Neural progenitor cell (in vitro differentiated cells): ENCODE results near the gene ARID4B. TPM values are rescaled to one million over a fixed set of nuclear protein-coding genes. Genes with fewer than 3 reads are reported as not detected.

ENCODE experiments used
- DNase-seq: peaks from one replicate; pipeline ENCODE4 v3.0.0-alpha.2; 2016; ENCODE audit warnings: low spot score
- H2AFZ ChIP-seq: fragments of 200-600 bp; sonication (generic); replicated peaks from 2 replicates; pipeline ENCODE4 v1.6.1; 2016; ENCODE audit warnings: antibody characterized with exemption
- H3F3A ChIP-seq: fragments of 200-600 bp; sonication (generic); 2 replicates; pipeline ENCODE4 v1.6.1; 2016; ENCODE audit warnings: antibody characterized with exemption, low read depth
- H3K27ac ChIP-seq: fragments of 200-600 bp; sonication (generic); 2 replicates; pipeline ENCODE4 v1.5.1; 2016; ENCODE audit warnings: mild to moderate bottlenecking
- H3K27me3 ChIP-seq: fragments of 200-600 bp; sonication (generic); 2 replicates; pipeline ENCODE4 v1.6.1; 2016; ENCODE audit warnings: mild to moderate bottlenecking, moderate library complexity
- H3K36me3 ChIP-seq: fragments of 200-600 bp; sonication (generic); 2 replicates; pipeline ENCODE4 v1.5.1; 2016
- H3K4me1 ChIP-seq: fragments of 200-600 bp; sonication (generic); 2 replicates; pipeline ENCODE4 v1.6.1; 2016; ENCODE audit warnings: mixed run types
- H3K4me2 ChIP-seq: fragments of 200-600 bp; sonication (generic); 2 replicates; pipeline ENCODE4 v1.6.1; 2016
- H3K4me3 ChIP-seq: fragments of 200-600 bp; sonication (generic); 2 replicates; pipeline ENCODE4 v1.5.1; 2016
- H3K79me2 ChIP-seq: fragments of 200-600 bp; sonication (generic); 2 replicates; pipeline ENCODE4 v1.6.1; 2016; ENCODE audit warnings: low read depth
- H3K9ac ChIP-seq: fragments of 200-600 bp; sonication (generic); 2 replicates; pipeline ENCODE4 v1.6.1; 2016
- H3K9me3 ChIP-seq: fragments of 200-600 bp; sonication (generic); 2 replicates; pipeline ENCODE4 v1.5.1; 2016; ENCODE audit warnings: low read depth
- H4K20me1 ChIP-seq: fragments of 200-600 bp; sonication (generic); 2 replicates; pipeline ENCODE4 v1.6.1; 2016; ENCODE audit warnings: low read depth
- H3K27ac Mint-ChIP-seq: 3 replicates; pipeline ENCODE4 v1.8.0; 2021; ENCODE audit warnings: mixed read lengths
- H3K27me3 Mint-ChIP-seq: 2 replicates; pipeline ENCODE4 v1.8.0; 2022; ENCODE audit warnings: low read depth, mild to moderate bottlenecking, inconsistent platforms, moderate library complexity, mixed read lengths; ENCODE audit not compliant: insufficient read depth
- H3K36me3 Mint-ChIP-seq: 3 replicates; pipeline ENCODE4 v1.8.0; 2021; ENCODE audit warnings: mixed read lengths
- H3K4me1 Mint-ChIP-seq: 3 replicates; pipeline ENCODE4 v1.8.0; 2021; ENCODE audit warnings: mixed read lengths
- H3K4me3 Mint-ChIP-seq: 3 replicates; pipeline ENCODE4 v1.8.0; 2021; ENCODE audit warnings: mild to moderate bottlenecking, moderate library complexity, mixed read lengths
- H3K9me3 Mint-ChIP-seq: 3 replicates; pipeline ENCODE4 v1.8.0; 2020; ENCODE audit warnings: mixed read lengths
- EZH2 ChIP-seq: fragments of 200-600 bp; sonication (generic); IDR thresholded peaks from 2 replicates; pipeline ENCODE4 v1.6.1; 2017; ENCODE audit warnings: antibody characterized with exemption, mild to moderate bottlenecking, moderate library complexity
- EZH2phosphoT487 ChIP-seq: fragments of 200-600 bp; sonication (generic); IDR thresholded peaks from 2 replicates; pipeline ENCODE4 v1.6.1; 2017; ENCODE audit warnings: antibody characterized with exemption
- total RNA-seq: library from RNA; depleted of rRNA; stranded (reverse); fragments of >200 nt; gene quantifications from 2 replicates; pipeline ENCODE4 v1.2.3, GENCODE V29; 2015; ENCODE audit warnings: low replicate concordance
- TF ChIP-seq, protein P1 (sequence below): fragments of 200-600 bp; sonication (generic); IDR thresholded peaks from 2 replicates; pipeline ENCODE4 v1.5.1; 2017; ENCODE audit warnings: antibody characterized with exemption, mild to moderate bottlenecking

ARID4B gene
- total RNA-seq, 1 donor from 2014 or later: 65.8 TPM

DNA sequence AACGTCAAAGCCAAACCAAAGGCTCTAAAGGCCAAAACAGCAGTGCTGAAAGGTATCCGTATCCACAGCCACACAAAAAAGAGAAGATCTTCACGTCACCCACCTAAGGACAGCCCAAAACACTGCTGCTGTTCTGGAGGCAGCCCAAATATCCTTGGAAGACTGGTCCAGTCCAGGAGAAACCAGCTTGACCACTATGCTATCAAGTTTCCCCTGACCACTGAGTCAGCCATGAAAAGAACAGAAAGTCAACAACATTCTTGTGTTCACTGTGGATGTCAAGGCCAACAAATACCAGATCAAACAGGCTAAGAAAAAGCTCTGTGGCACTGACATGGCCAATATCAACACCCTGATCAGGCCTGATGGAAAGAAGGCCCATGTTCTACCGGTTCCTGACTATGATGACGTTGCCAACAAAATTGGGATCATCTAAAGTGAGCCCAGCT lies 32.1 kb downstream of the ARID4B start:
- peaks cover 20% of the 10 kb centered on the region for H3K36me3 Mint-ChIP-seq
- peaks cover 26% of the 10 kb centered on the region for H3K9me3 Mint-ChIP-seq
- TF ChIP-seq EZH2phosphoT487 (no peak), EZH2 (no peak)
- TF ChIP-seq, protein P1, sequence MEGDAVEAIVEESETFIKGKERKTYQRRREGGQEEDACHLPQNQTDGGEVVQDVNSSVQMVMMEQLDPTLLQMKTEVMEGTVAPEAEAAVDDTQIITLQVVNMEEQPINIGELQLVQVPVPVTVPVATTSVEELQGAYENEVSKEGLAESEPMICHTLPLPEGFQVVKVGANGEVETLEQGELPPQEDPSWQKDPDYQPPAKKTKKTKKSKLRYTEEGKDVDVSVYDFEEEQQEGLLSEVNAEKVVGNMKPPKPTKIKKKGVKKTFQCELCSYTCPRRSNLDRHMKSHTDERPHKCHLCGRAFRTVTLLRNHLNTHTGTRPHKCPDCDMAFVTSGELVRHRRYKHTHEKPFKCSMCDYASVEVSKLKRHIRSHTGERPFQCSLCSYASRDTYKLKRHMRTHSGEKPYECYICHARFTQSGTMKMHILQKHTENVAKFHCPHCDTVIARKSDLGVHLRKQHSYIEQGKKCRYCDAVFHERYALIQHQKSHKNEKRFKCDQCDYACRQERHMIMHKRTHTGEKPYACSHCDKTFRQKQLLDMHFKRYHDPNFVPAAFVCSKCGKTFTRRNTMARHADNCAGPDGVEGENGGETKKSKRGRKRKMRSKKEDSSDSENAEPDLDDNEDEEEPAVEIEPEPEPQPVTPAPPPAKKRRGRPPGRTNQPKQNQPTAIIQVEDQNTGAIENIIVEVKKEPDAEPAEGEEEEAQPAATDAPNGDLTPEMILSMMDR: no peak
- H4K20me1 ChIP-seq: peaks cover 91% of the 10 kb centered on the region
- H3F3A ChIP-seq: peaks cover 4% of the 10 kb centered on the region
- peaks cover 100% of the 10 kb centered on the region for H3K79me2 ChIP-seq
- no peak overlapping the region for H3K27ac ChIP-seq
- no peaks in the 10 kb centered on the region for H3K9me3 ChIP-seq
- H2AFZ ChIP-seq: no peak overlapping the region
- no peaks in the 10 kb centered on the region for H3K4me1 Mint-ChIP-seq
- DNase-seq: no peak
- peaks cover 4% of the 10 kb centered on the region for H3K4me1 ChIP-seq
- H3K27ac Mint-ChIP-seq: no peak overlapping the region
- H3K27me3 Mint-ChIP-seq: no peaks in the 10 kb centered on the region
- peaks cover 12% of the 10 kb centered on the region for H3K36me3 ChIP-seq
- no peak overlapping the region for H3K4me2 ChIP-seq
- H3K9ac ChIP-seq: no peak overlapping the region
- H3K27me3 ChIP-seq: no peaks in the 10 kb centered on the region
- H3K4me3 ChIP-seq: no peak overlapping the region
- no peak overlapping the region for H3K4me3 Mint-ChIP-seq

DNA sequence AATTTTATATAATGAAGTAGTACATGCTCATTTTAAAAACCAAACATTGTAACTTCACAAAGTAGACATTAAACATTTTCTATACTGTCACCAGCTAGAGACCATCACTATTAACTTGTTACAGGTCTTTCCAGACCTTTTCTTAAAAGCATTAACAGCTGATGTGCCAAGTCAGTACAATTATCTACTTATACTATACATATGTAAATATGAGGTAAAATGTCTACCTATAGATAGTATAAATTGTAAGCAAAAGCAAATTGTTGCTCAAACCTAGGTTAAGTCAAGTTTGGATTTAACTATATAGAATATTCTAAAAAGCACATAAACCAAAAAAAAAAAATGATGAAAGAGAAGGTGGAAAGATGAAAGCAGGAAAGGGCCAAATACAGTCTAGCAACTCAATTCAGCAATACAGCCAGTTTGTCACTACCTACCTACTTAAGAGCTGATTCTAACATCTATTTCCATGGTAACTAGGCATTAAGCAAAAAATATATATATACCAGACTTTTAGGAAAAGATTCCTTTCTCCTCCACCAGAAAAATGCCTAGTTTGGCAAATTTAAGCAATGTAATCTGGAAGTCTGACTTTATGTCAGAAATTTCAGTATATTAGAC lies 34.5 kb downstream of the ARID4B start:
- Histone ChIP-seq H3K36me3 (peaks cover 12% of the 10 kb centered on the region), H3K4me1 (peaks cover 4% of the 10 kb centered on the region), H3K4me2 (no peak overlapping the region), H3K9me3 (no peaks in the 10 kb centered on the region), H3F3A (peaks cover 4% of the 10 kb centered on the region), H4K20me1 (peaks cover 92% of the 10 kb centered on the region), H3K4me3 (no peak overlapping the region), H3K9ac (no peak overlapping the region), H3K79me2 (peaks cover 100% of the 10 kb centered on the region), H3K27me3 (no peaks in the 10 kb centered on the region), H2AFZ (no peak overlapping the region), H3K27ac (no peak overlapping the region)
- Mint-ChIP-seq H3K36me3 (peaks cover 13% of the 10 kb centered on the region), H3K4me3 (no peak overlapping the region), H3K27me3 (no peaks in the 10 kb centered on the region), H3K4me1 (no peaks in the 10 kb centered on the region), H3K9me3 (peaks cover 15% of the 10 kb centered on the region), H3K27ac (no peak overlapping the region)
- DNase-seq: no peak
- TF ChIP-seq EZH2 (no peak), EZH2phosphoT487 (no peak)
- TF ChIP-seq, protein P1: no peak

DNA sequence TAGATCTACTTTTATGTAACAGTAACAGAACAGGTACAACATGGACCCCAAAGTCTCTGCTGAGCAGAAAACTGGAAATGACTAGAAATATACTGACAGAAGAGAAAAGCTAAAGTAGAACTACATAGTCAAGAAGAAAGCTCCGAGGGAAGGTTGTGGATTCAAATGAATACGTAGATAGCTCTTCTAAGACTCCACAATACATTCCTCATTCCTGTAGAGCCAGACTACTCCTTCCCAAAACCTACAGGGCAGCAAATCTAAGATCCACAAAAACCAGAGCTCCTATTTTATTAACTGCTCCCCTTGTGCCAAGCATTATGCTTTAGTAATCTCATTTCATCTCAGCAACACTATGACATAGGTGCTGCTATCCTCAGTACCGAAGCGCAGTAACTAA lies 35.2 kb downstream of the ARID4B start:
- H4K20me1 ChIP-seq: peaks cover 92% of the 10 kb centered on the region
- H3K36me3 ChIP-seq: peaks cover 7% of the 10 kb centered on the region
- no peak overlapping the region for H3K9ac ChIP-seq
- no peak for DNase-seq
- H3K9me3 ChIP-seq: no peaks in the 10 kb centered on the region
- Mint-ChIP-seq H3K9me3 (peaks cover 12% of the 10 kb centered on the region), H3K27me3 (no peaks in the 10 kb centered on the region), H3K36me3 (peaks cover 14% of the 10 kb centered on the region), H3K27ac (no peak overlapping the region), H3K4me3 (no peak overlapping the region), H3K4me1 (no peaks in the 10 kb centered on the region)
- no peak overlapping the region for H3K4me3 ChIP-seq
- H2AFZ ChIP-seq: no peak overlapping the region
- H3K4me1 ChIP-seq: peaks cover 5% of the 10 kb centered on the region
- no peak for TF ChIP-seq EZH2
- TF ChIP-seq, protein P1: no peak
- TF ChIP-seq EZH2phosphoT487: no peak
- no peak overlapping the region for H3K27ac ChIP-seq
- H3K27me3 ChIP-seq: no peaks in the 10 kb centered on the region
- H3K4me2 ChIP-seq: no peak overlapping the region
- H3K79me2 ChIP-seq: peaks cover 100% of the 10 kb centered on the region
- H3F3A ChIP-seq: no peaks in the 10 kb centered on the region
